Breast epithelium (tissue), 3 donors: Measurements from ENCODE around the gene VIL1.

Experiments used
- CTCF ChIP-seq, 3 donors: fragments of 450-650 bp; IDR thresholded peaks; one replicate each; pipeline ENCODE4 v1.5.1; 2016 to 2017; ENCODE audit warnings: antibody characterized with exemption in 3 of 3, mild to moderate bottlenecking in 3 of 3, moderate library complexity in 3 of 3
- POLR2A ChIP-seq: fragments of 450-650 bp; IDR thresholded peaks from one replicate; pipeline ENCODE4 v1.6.1; 2016; ENCODE audit warnings: antibody characterized with exemption, mild to moderate bottlenecking, moderate library complexity
- POLR2AphosphoS5 ChIP-seq, 3 donors: sonication (generic); formaldehyde crosslinking; IDR thresholded peaks; one replicate each; pipeline ENCODE4 v1.6.1; 2017; ENCODE audit warnings: antibody characterized with exemption in 3 of 3

GRCh38 chr2:218432676-218433365 lies 13.9 kb downstream of the VIL1 start:
- TF ChIP-seq CTCF (IDR thresholded peaks at IDR 0.05), result no peak
- no peak for TF ChIP-seq POLR2A
- no peak for TF ChIP-seq POLR2AphosphoS5 (IDR thresholded peaks at IDR 0.05)
